AG09309 (cell line): ENCODE measurements around the gene ZNF8.

Source experiments
- DNase-seq: peaks from one replicate; pipeline ENCODE4 v3.0.0-alpha.2; 2010; ENCODE audit warnings: low read depth
- H3K4me3 ChIP-seq: 2 replicates; pipeline ENCODE4 v1.5.1; 2011; ENCODE audit warnings: mild to moderate bottlenecking, low read depth, low read length, moderate library complexity; ENCODE audit not compliant: control insufficient read depth
- TF ChIP-seq, protein P1 (sequence below): IDR thresholded peaks from 2 replicates; pipeline ENCODE4 v1.5.1; 2011; ENCODE audit warnings: mild to moderate bottlenecking, low read depth, low read length, inconsistent platforms; ENCODE audit not compliant: insufficient read depth, control insufficient read depth; ENCODE audit errors: missing control alignments

Gene ZNF8

GRCh38 chr19:58317476-58318072 lies 38.8 kb downstream of the ZNF8 start:
- H3K4me3 ChIP-seq = no peak overlapping the region
- DNase-seq = no peak
- TF ChIP-seq, protein P1, sequence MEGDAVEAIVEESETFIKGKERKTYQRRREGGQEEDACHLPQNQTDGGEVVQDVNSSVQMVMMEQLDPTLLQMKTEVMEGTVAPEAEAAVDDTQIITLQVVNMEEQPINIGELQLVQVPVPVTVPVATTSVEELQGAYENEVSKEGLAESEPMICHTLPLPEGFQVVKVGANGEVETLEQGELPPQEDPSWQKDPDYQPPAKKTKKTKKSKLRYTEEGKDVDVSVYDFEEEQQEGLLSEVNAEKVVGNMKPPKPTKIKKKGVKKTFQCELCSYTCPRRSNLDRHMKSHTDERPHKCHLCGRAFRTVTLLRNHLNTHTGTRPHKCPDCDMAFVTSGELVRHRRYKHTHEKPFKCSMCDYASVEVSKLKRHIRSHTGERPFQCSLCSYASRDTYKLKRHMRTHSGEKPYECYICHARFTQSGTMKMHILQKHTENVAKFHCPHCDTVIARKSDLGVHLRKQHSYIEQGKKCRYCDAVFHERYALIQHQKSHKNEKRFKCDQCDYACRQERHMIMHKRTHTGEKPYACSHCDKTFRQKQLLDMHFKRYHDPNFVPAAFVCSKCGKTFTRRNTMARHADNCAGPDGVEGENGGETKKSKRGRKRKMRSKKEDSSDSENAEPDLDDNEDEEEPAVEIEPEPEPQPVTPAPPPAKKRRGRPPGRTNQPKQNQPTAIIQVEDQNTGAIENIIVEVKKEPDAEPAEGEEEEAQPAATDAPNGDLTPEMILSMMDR = no peak

DNA sequence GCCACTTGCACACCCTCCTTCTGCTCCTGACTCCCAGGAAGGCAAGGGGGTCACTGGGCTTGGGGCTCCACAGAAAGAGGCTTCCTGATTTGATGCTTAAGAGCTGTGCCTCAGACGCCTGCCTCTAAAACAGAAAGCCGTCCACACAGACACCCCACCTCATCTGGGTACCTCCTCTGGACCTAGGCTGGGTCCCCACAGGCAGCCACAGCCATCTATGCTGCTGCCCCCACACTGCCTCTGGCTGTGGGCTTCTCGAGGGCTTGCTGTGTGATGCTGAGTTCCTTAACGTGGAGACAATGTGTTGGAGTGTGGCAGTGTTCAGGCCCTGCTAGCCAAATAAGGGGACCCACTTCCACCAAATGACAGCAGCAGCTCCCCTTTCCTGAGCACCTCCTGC lies 39.5 kb downstream of the ZNF8 start:
- TF ChIP-seq, protein P1 = no peak
- no peak for DNase-seq
- H3K4me3 ChIP-seq = no peak overlapping the region

GRCh38 chr19:58319241-58319640 lies 40.5 kb downstream of the ZNF8 start:
- no peak overlapping the region for H3K4me3 ChIP-seq
- no peak for DNase-seq
- TF ChIP-seq, protein P1 = no peak

DNA sequence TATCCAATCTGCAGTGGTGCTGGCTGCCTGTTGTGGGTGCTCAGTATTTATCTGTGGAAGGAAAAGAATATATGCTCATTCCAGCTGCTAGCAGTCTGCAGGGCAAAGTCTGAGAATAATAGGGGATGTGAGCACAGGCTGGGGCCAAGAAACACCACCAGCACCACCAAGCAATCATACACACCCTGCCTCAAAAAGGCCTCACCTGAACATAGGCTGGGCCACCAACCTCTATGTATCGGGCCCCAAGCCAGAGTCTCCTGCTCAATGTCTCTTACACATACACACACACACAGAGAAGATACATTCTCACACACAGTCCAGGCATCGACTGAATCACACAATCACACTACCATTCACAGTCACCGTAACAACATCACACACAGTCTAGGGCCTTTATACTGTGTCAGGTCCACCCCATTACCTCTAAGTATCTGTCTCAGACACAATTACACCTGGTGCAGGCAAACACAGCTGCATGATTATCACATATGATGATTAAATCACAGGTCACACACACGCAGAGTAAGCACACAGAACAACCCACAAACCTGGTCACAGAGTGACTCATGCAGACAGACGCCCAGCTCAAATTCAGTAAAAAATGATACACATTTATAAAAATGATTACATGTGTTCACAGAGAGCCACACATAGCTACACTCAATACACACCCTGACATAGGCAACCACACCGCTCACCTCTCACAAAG lies 46.7 kb downstream of the ZNF8 start:
- TF ChIP-seq, protein P1 = no peak
- peak overlapping the region; percentile 89 for H3K4me3 ChIP-seq
- no peak for DNase-seq

DNA sequence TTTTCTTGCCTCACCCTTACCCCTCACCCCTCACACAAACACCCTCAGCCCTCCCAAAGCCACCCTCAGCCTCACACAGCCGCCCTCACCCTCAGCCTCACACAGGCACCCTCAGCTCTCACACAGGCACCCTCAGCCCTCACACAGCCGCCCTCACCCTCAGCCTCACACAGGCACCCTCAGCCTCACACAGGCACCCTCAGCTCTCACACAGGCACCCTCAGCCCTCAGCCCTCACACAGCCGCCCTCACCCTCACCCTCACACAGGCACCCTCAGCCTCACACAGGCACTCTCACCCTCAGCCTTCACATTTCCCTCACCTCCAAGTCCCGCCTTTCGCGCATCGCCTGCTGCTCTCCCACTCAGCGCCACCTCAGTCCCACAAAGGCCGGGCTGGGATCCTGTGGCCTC lies 47.8 kb downstream of the ZNF8 start:
- no peak for DNase-seq
- TF ChIP-seq, protein P1 = no peak
- H3K4me3 ChIP-seq = peak overlapping the region; percentile 89

DNA sequence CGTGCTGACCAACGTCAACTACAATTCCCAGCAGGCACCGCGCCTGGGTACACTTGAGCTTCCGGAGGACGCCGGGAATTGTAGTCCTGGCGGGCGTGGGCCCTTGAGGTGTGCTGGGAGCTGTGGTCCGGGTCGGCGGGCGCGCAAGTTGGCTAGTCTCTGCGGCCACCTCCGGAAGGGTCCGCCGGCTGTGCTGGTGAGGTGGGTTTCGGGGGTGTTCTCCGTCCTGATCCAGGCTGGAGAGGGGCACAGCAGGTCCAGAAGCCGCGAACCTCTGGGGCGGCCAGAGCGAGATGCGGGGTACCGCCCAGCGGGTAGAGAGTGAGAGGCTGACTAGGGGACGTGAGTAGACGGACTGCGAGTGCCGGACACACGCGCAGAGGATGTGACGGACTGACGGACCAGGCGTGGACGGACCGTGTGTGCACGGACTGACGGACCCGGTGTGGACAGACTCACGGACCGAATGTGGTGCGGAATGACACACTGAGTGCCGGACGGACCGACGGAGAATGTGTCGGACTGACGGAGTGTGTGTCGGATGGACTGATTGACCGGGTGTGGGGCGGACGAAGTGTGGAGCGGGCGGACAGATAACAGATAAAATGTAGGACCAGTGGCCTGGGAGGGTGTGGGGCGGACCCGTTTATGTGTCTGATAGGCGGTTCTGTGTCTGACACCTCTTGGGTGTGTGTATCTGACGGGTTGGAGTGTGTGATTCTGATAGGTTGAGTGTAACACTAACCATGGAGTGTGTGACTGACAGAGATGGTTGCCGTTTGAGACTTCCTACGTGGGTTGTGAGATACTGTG lies 48.4 kb downstream of the ZNF8 start, which contains the start of gene ZSCAN22:
Gene ZSCAN22 (plus strand): TSS at position 81 of the 813 bp plus-strand sequence. CDS start 7,809 bp downstream, outside the sequence.
- H3K4me3 ChIP-seq = peak within 1 kb of the TSS; percentile 89
- DNase-seq = peak; percentile 73
- TF ChIP-seq, protein P1 = no peak
